ENCODE measurements around the gene ARPC1A. TPM values are rescaled to one million over a fixed set of nuclear protein-coding genes. Genes with fewer than 3 reads are reported as not detected.
A peak's percentile ranks its signal among the peaks of the same experiment; 100 is the strongest.
"Not testable (repeated sequence)": the region's sequence is repeated elsewhere in the genome, so short reads cannot be mapped to it uniquely, and the experiment has no call there.

The ARPC1A gene
- total RNA-seq, 2 experiments from 2014 or later: 52.3 to 65.6 TPM

- DNase-seq: not testable (repeated sequence)
- CTCF ChIA-PET: interaction anchor here (0.6 to 1.4 kb wide), 3 partner anchors 8 to 55 kb away, joined by 3 to 4 read pairs (median 3); no protein-coding TSS in a partner anchor
- peaks cover 12% of the 10 kb centered on the region for H3K4me1 Mint-ChIP-seq
These were observed 3.0 kb upstream of the ARPC1A start for GRCh38 chr7:99322659-99323058.

GRCh38 chr7:99324559-99324958 lies 1.1 kb upstream of the ARPC1A start:
- peaks cover 11% of the 10 kb centered on the region for H3K36me3 Mint-ChIP-seq (ENCODE audit: low read depth)
- H3K27ac Mint-ChIP-seq: no peak overlapping the region
- H3K4me1 Mint-ChIP-seq: peaks cover 28% of the 10 kb centered on the region
- ChIA-PET POLR2A (no interaction called here), CTCF (interaction anchor here (0.6 to 1.1 kb wide), 2 partner anchors 11 to 82 kb away, joined by 3 read pairs; no protein-coding TSS in a partner anchor)
- DNase-seq: no peak
- no peaks in the 10 kb centered on the region for H3K27me3 Mint-ChIP-seq
- intact Hi-C loops (cut with DNase I, micrococcal nuclease): loop anchor here in 1 of 2 experiments (2.0 kb wide), 1 partner anchor 56 kb away; no protein-coding TSS in a partner anchor
- ATAC-seq: no peak
- peak overlapping the region; percentile 85 for H3K4me3 Mint-ChIP-seq
- H3K9me3 Mint-ChIP-seq (ENCODE audit: low read depth): no peaks in the 10 kb centered on the region

More at GRCh38 chr7:99322659-99323058, 3.0 kb upstream of the ARPC1A start:
- H3K9me3 Mint-ChIP-seq (ENCODE audit: low read depth); intact Hi-C loops (cut with DNase I, micrococcal nuclease); ATAC-seq; H3K27ac Mint-ChIP-seq; H3K27me3 Mint-ChIP-seq; POLR2A ChIA-PET; H3K36me3 Mint-ChIP-seq (ENCODE audit: low read depth); H3K4me3 Mint-ChIP-seq: not testable (repeated sequence)

- ATAC-seq (no peak), DNase-seq (peak; percentile 13)
- Mint-ChIP-seq H3K4me1 (peaks cover 33% of the 10 kb centered on the region), H3K27me3 (no peaks in the 10 kb centered on the region), H3K4me3 (peak overlapping the region; percentile 85), H3K36me3 (ENCODE audit: low read depth) (peaks cover 12% of the 10 kb centered on the region), H3K27ac (peak overlapping the region; percentile 75), H3K9me3 (ENCODE audit: low read depth) (no peaks in the 10 kb centered on the region)
- intact Hi-C loops (cut with DNase I, micrococcal nuclease): loop anchor here (1.0 to 5.0 kb wide), 6 partner anchors 49 to 448 kb away; partner anchors contain the start of genes SMURF1 (in 2 of the 2), ARPC1B (in 1 of the 2), TRRAP (in 1 of the 2) and ZNF655 (in 1 of the 2)
- POLR2A ChIA-PET: no interaction called here
- CTCF ChIA-PET: interaction anchor here (1.1 to 1.4 kb wide), 2 partner anchors 11 to 244 kb away, joined by 3 to 4 read pairs; no protein-coding TSS in a partner anchor
These were observed 651 bp upstream of the ARPC1A start for GRCh38 chr7:99325001-99325493.

GRCh38 chr7:99326408-99326782 lies 697 bp downstream of the ARPC1A start:
- CTCF ChIA-PET: interaction anchor here (0.9 to 2.0 kb wide), 6 partner anchors 11 to 448 kb away, joined by 3 to 4 read pairs (median 4); no protein-coding TSS in a partner anchor
- POLR2A ChIA-PET: interaction anchor here (0.6 kb wide), 1 partner anchor 102 kb away, joined by 8 read pairs; no protein-coding TSS in a partner anchor

GRCh38 chr7:99330314-99330961 lies 4.7 kb downstream of the ARPC1A start:
- peak; percentile 47 for DNase-seq
- CTCF ChIA-PET: interaction anchor here (1.6 to 2.2 kb wide), 2 partner anchors 8 to 35 kb away, joined by 6 to 7 read pairs; no protein-coding TSS in a partner anchor
- Mint-ChIP-seq H3K4me1 (peaks cover 50% of the 10 kb centered on the region), H3K27ac (peak overlapping the region; percentile 92), H3K4me3 (peak overlapping the region; percentile 32), H3K36me3 (ENCODE audit: low read depth) (peaks cover 40% of the 10 kb centered on the region)
- intact Hi-C loops (cut with DNase I, micrococcal nuclease); H3K27me3 Mint-ChIP-seq; POLR2A ChIA-PET; H3K9me3 Mint-ChIP-seq (ENCODE audit: low read depth): not testable (repeated sequence)
- peak; percentile 79 for ATAC-seq

More at GRCh38 chr7:99326408-99326782, 697 bp downstream of the ARPC1A start:
- peak overlapping the region; percentile 85 for H3K4me3 Mint-ChIP-seq
- peaks cover 17% of the 10 kb centered on the region for H3K36me3 Mint-ChIP-seq (ENCODE audit: low read depth)
- no peaks in the 10 kb centered on the region for H3K9me3 Mint-ChIP-seq (ENCODE audit: low read depth)
- peaks cover 46% of the 10 kb centered on the region for H3K4me1 Mint-ChIP-seq
- intact Hi-C loops (cut with DNase I, micrococcal nuclease): loop anchor here (2.0 to 5.0 kb wide), 4 partner anchors 82 to 449 kb away; partner anchors contain the start of genes BUD31 (in 1 of the 2), PDAP1 (in 1 of the 2), SMURF1 (in 1 of the 2) and TRRAP (in 1 of the 2)
- H3K27me3 Mint-ChIP-seq: no peaks in the 10 kb centered on the region
- no peak for DNase-seq
- peak overlapping the region; percentile 75 for H3K27ac Mint-ChIP-seq
- no peak for ATAC-seq

- DNase-seq (peak; percentile 55), ATAC-seq (peak; percentile 64)
- H3K36me3 Mint-ChIP-seq (ENCODE audit: low read depth): peaks cover 41% of the 10 kb centered on the region
- H3K9me3 Mint-ChIP-seq (ENCODE audit: low read depth): no peaks in the 10 kb centered on the region
- ChIA-PET POLR2A (no interaction called here), CTCF (interaction anchor here (0.6 kb wide), 1 partner anchor 273 kb away, joined by 3 read pairs; no protein-coding TSS in a partner anchor)
- H3K27me3 Mint-ChIP-seq: no peaks in the 10 kb centered on the region
- H3K4me3 Mint-ChIP-seq: peak overlapping the region; percentile 33
- H3K4me1 Mint-ChIP-seq: peaks cover 50% of the 10 kb centered on the region
- intact Hi-C loops (cut with DNase I, micrococcal nuclease): no loop called here
- H3K27ac Mint-ChIP-seq: peak overlapping the region; percentile 92
These were observed 5.3 kb downstream of the ARPC1A start for GRCh38 chr7:99331002-99331401.

GRCh38 chr7:99339595-99339994 lies 13.9 kb downstream of the ARPC1A start:
- no peak for DNase-seq
- Mint-ChIP-seq H3K27me3 (no peaks in the 10 kb centered on the region), H3K9me3 (ENCODE audit: low read depth) (no peaks in the 10 kb centered on the region), H3K4me1 (peaks cover 11% of the 10 kb centered on the region), H3K4me3 (no peak overlapping the region), H3K27ac (no peak overlapping the region), H3K36me3 (ENCODE audit: low read depth) (peaks cover 49% of the 10 kb centered on the region)
- no peak for ATAC-seq
- CTCF ChIA-PET: no interaction called here
- POLR2A ChIA-PET: no interaction called here
- intact Hi-C loops (cut with DNase I, micrococcal nuclease): no loop called here

- no peak overlapping the region for H3K4me3 Mint-ChIP-seq
- ATAC-seq: no peak
- ChIA-PET CTCF (interaction anchor here (0.6 to 1.5 kb wide), 2 partner anchors 12 to 289 kb away, joined by 3 read pairs; no protein-coding TSS in a partner anchor), POLR2A (no interaction called here)
- H3K9me3 Mint-ChIP-seq (ENCODE audit: low read depth): no peaks in the 10 kb centered on the region
- peaks cover 11% of the 10 kb centered on the region for H3K4me1 Mint-ChIP-seq
- no peak for DNase-seq
- H3K36me3 Mint-ChIP-seq (ENCODE audit: low read depth): peaks cover 49% of the 10 kb centered on the region
- no peaks in the 10 kb centered on the region for H3K27me3 Mint-ChIP-seq
- intact Hi-C loops (cut with DNase I, micrococcal nuclease): no loop called here
- H3K27ac Mint-ChIP-seq: no peak overlapping the region
These were observed 15.0 kb downstream of the ARPC1A start for GRCh38 chr7:99340659-99341058.

GRCh38 chr7:99344061-99344647 lies 18.5 kb downstream of the ARPC1A start:
- Mint-ChIP-seq H3K27me3 (no peaks in the 10 kb centered on the region), H3K27ac (peak overlapping the region; percentile 42), H3K4me3 (no peak overlapping the region), H3K9me3 (ENCODE audit: low read depth) (no peaks in the 10 kb centered on the region), H3K4me1 (peaks cover 11% of the 10 kb centered on the region), H3K36me3 (ENCODE audit: low read depth) (peaks cover 47% of the 10 kb centered on the region)
- intact Hi-C loops (cut with DNase I, micrococcal nuclease): no loop called here
- ChIA-PET POLR2A (interaction anchor here (0.7 kb wide), 1 partner anchor 17 kb away, joined by 5 read pairs; no protein-coding TSS in a partner anchor), CTCF (interaction anchor here (1.1 kb wide), 1 partner anchor 8 kb away, joined by 3 read pairs; no protein-coding TSS in a partner anchor)
- peak; percentile 33 for ATAC-seq
- DNase-seq: no peak

- H3K27ac Mint-ChIP-seq; intact Hi-C loops (cut with DNase I, micrococcal nuclease); H3K9me3 Mint-ChIP-seq (ENCODE audit: low read depth); ATAC-seq; H3K4me1 Mint-ChIP-seq; H3K27me3 Mint-ChIP-seq; H3K4me3 Mint-ChIP-seq; DNase-seq: not testable (repeated sequence)
- H3K36me3 Mint-ChIP-seq (ENCODE audit: low read depth): peaks cover 28% of the 10 kb centered on the region
- POLR2A ChIA-PET: interaction anchor here (1.1 kb wide), 2 partner anchors 70 to 443 kb away, joined by 3 to 4 read pairs; no protein-coding TSS in a partner anchor
- CTCF ChIA-PET: interaction anchor here (1.5 kb wide), 1 partner anchor 15 kb away, joined by 4 read pairs; no protein-coding TSS in a partner anchor
These were observed 24.9 kb downstream of the ARPC1A start for GRCh38 chr7:99350641-99351040.

- H3K4me3 Mint-ChIP-seq: no peak overlapping the region
- ChIA-PET CTCF (interaction anchor here (1.2 kb wide), 1 partner anchor 27 kb away, joined by 4 read pairs; no protein-coding TSS in a partner anchor), POLR2A (no interaction called here)
- no peak overlapping the region for H3K27ac Mint-ChIP-seq
- no peaks in the 10 kb centered on the region for H3K27me3 Mint-ChIP-seq
- DNase-seq: no peak
- peaks cover 27% of the 10 kb centered on the region for H3K36me3 Mint-ChIP-seq (ENCODE audit: low read depth)
- no peaks in the 10 kb centered on the region for H3K9me3 Mint-ChIP-seq (ENCODE audit: low read depth)
- intact Hi-C loops (cut with DNase I, micrococcal nuclease): no loop called here
- no peaks in the 10 kb centered on the region for H3K4me1 Mint-ChIP-seq
- ATAC-seq: no peak
These were observed 26.5 kb downstream of the ARPC1A start for GRCh38 chr7:99352247-99352646.

All from activated CD4-positive, alpha-beta T cell treated with anti-CD3 and anti-CD28 coated beads for 36 hours (primary cell).